CD4-positive, alpha-beta T cell (primary cell): Measurements from ENCODE around the gene GPR155. TPM values are rescaled to one million over a fixed set of nuclear protein-coding genes. Genes with fewer than 3 reads are reported as not detected.
"Not testable (repeated sequence)": the region's sequence is repeated elsewhere in the genome, so short reads cannot be mapped to it uniquely, and the experiment has no call there.

ENCODE experiments used
- ATAC-seq: fragments of 200-7000 bp; cut with Tn5 transposase; one replicate; pipeline ENCODE4 v1.10.0; 2022; ENCODE audit warnings: mild to moderate bottlenecking; ENCODE audit not compliant: poor library complexity
- CTCF ChIA-PET: fragments of 350-600 bp; sonication (Branson Sonifier 250); formaldehyde crosslinking; loops from one replicate; lab custom pipeline; 2021; ENCODE audit warnings: antibody characterized with exemption, inconsistent platforms; lab: Charles Lee
- POLR2A ChIA-PET: fragments of 350-600 bp; sonication (Branson Sonifier 250); formaldehyde crosslinking; loops from one replicate; lab custom pipeline; 2021; ENCODE audit warnings: antibody characterized with exemption, inconsistent platforms; lab: Charles Lee
- DNase-seq, 14 experiments: peaks; one replicate each; pipeline ENCODE4 v3.0.0-alpha.2; 2013 to 2020; ENCODE audit warnings: mixed read lengths in 2 of 14
- H3K27ac ChIP-seq, 2 donors: one replicate each; pipeline versions ENCODE4 v1.5.1 to v1.7.0; 2013; ENCODE audit warnings: low read length in 2 of 2, low read depth in 1 of 2, mild to moderate bottlenecking in 1 of 2
- H3K27me3 ChIP-seq, 2 experiments: 1 replicate in 1 of 2; 2 replicates in 1 of 2; pipeline versions ENCODE4 v1.6.1 to v1.7.0; 2013; ENCODE audit warnings: low read length in 2 of 2, control low read depth in 1 of 2, mild to moderate bottlenecking in 1 of 2, moderate library complexity in 1 of 2; ENCODE audit not compliant: insufficient read depth in 2 of 2, control insufficient read depth in 1 of 2
- H3K36me3 ChIP-seq: one replicate; pipeline ENCODE4 v1.6.1; 2013; ENCODE audit warnings: low read length, control low read depth; ENCODE audit not compliant: insufficient read depth
- H3K4me1 ChIP-seq: one replicate; pipeline ENCODE4 v1.6.1; 2013; ENCODE audit warnings: low read length, control low read depth; ENCODE audit not compliant: insufficient read depth
- H3K4me3 ChIP-seq: one replicate; pipeline ENCODE4 v1.5.1; 2013; ENCODE audit warnings: mild to moderate bottlenecking, low read length, moderate library complexity
- H3K9me3 ChIP-seq, 2 experiments: 1 replicate in 1 of 2; 2 replicates in 1 of 2; pipeline versions ENCODE4 v1.6.1 to v1.7.0; 2013; ENCODE audit warnings: low read length in 2 of 2, mild to moderate bottlenecking in 2 of 2, control low read depth in 1 of 2, moderate library complexity in 1 of 2; ENCODE audit not compliant: control insufficient read depth in 1 of 2, insufficient read depth in 1 of 2
- H3K27ac Mint-ChIP-seq: one replicate; pipeline ENCODE4 v1.8.0; 2020; ENCODE audit warnings: mixed read lengths
- H3K27me3 Mint-ChIP-seq: one replicate; pipeline ENCODE4 v1.8.0; 2021; ENCODE audit warnings: mixed read lengths
- H3K36me3 Mint-ChIP-seq: one replicate; pipeline ENCODE4 v1.8.0; 2021; ENCODE audit warnings: low read depth, mixed read lengths
- H3K4me1 Mint-ChIP-seq: one replicate; pipeline ENCODE4 v1.8.0; 2021; ENCODE audit warnings: low read depth, mixed read lengths
- H3K4me3 Mint-ChIP-seq: one replicate; pipeline ENCODE4 v1.8.0; 2020; ENCODE audit warnings: mild to moderate bottlenecking, mixed read lengths
- H3K9me3 Mint-ChIP-seq: one replicate; pipeline ENCODE4 v1.8.0; 2020; ENCODE audit warnings: mixed read lengths
- intact Hi-C, 2 experiments: fragments of 100-400 bp; cut with DNase I in 1 of 2; cut with micrococcal nuclease in 1 of 2; formaldehyde crosslinking; loops; one replicate each; pipeline versions ENCODE4 v1.15.1 to v1.9.0; 2023 to 2025; cut with DNase I, micrococcal nuclease
- total RNA-seq, 174 experiments: library from RNA in 2 of 174; stranded (reverse) in 2 of 174; gene quantifications; one replicate each; pipeline ENCODE4 v1.2.3 and lab custom pipeline; 2021 to 2026
- TF ChIP-seq, protein P1 (sequence below): fragments of 200-600 bp; IDR thresholded peaks from one replicate; pipeline ENCODE4 v1.8.0; 2022; ENCODE audit warnings: antibody characterized with exemption, mild to moderate bottlenecking

Gene GPR155
- total RNA-seq, 2 experiments from 2014 or later = 8.3 to 9.0 TPM

DNA sequence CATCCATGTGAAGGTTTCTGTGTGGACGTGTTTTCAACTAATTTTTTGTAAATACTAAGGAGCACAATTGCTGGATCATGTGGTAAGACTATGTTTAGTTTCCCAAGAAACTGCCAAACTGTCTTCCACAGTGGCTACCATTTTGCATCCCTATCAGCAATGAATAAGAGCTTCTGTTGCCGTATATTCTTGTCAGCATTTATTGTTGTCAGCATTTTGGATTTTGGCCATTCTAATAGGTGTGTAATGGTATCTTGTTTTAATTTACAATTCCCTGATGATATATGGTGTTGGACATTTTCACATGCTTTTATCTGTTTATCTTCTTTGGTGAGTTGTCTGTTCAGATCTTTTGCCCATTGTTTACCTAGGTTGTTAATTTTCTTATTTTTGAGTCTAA lies 56.8 kb downstream of the GPR155 start:
- DNase-seq (no peak), ATAC-seq (no peak)
- Histone ChIP-seq H3K27me3 (no peaks in the 10 kb centered on the region), H3K4me3 (no peak overlapping the region), H3K4me1 (no peaks in the 10 kb centered on the region), H3K27ac (no peak overlapping the region), H3K36me3 (peaks cover 7% of the 10 kb centered on the region), H3K9me3 (peaks cover 0 to 7% of the 10 kb centered on the region in 2 experiments)
- ChIA-PET CTCF (no interaction called here), POLR2A (interaction anchor here (1.0 kb wide), 1 partner anchor 35 kb away, joined by 3 read pairs; the partner anchor contains the start of gene SCRN3)
- TF ChIP-seq, protein P1, sequence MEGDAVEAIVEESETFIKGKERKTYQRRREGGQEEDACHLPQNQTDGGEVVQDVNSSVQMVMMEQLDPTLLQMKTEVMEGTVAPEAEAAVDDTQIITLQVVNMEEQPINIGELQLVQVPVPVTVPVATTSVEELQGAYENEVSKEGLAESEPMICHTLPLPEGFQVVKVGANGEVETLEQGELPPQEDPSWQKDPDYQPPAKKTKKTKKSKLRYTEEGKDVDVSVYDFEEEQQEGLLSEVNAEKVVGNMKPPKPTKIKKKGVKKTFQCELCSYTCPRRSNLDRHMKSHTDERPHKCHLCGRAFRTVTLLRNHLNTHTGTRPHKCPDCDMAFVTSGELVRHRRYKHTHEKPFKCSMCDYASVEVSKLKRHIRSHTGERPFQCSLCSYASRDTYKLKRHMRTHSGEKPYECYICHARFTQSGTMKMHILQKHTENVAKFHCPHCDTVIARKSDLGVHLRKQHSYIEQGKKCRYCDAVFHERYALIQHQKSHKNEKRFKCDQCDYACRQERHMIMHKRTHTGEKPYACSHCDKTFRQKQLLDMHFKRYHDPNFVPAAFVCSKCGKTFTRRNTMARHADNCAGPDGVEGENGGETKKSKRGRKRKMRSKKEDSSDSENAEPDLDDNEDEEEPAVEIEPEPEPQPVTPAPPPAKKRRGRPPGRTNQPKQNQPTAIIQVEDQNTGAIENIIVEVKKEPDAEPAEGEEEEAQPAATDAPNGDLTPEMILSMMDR = no peak
- intact Hi-C loops = no loop called here
- no peaks in the 10 kb centered on the region for H3K4me1 Mint-ChIP-seq
- no peak overlapping the region for H3K4me3 Mint-ChIP-seq
- H3K9me3 Mint-ChIP-seq = no peaks in the 10 kb centered on the region
- H3K27ac Mint-ChIP-seq = no peak overlapping the region
- peaks cover 57% of the 10 kb centered on the region for H3K36me3 Mint-ChIP-seq
- H3K27me3 Mint-ChIP-seq = no peaks in the 10 kb centered on the region

DNA sequence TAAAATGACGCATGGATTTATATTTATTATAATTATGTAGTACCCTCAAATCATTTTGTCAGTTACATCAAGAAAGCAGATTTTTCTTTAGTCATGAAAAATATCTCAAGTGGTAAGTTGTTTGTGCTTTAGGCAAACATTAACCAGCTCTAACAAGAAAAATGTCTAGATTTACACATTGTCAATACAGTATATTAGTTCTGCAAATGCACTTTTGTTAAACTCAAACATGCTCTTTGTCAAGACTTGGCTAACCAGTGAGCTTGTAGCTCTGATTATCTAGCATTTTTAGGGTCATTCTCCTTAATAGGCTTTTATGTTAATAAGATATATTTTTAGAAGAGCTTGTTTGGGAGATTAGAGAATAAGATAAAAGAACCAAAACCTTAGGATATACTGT lies 58.6 kb downstream of the GPR155 start:
- H3K27me3 ChIP-seq = no peaks in the 10 kb centered on the region
- no peaks in the 10 kb centered on the region for H3K4me1 Mint-ChIP-seq
- no peak overlapping the region for H3K27ac Mint-ChIP-seq
- H3K9me3 Mint-ChIP-seq = no peaks in the 10 kb centered on the region
- intact Hi-C loops = no loop called here
- DNase-seq (no peak), ATAC-seq (no peak)
- ChIA-PET CTCF (interaction anchor here (0.9 kb wide), 1 partner anchor 26 kb away, joined by 3 read pairs; no protein-coding TSS in a partner anchor), POLR2A (no interaction called here)
- TF ChIP-seq, protein P1 = no peak
- no peak overlapping the region for H3K27ac ChIP-seq
- H3K9me3 ChIP-seq = peaks cover 0 to 7% of the 10 kb centered on the region in 2 experiments
- no peaks in the 10 kb centered on the region for H3K4me1 ChIP-seq
- no peak overlapping the region for H3K4me3 ChIP-seq
- H3K36me3 Mint-ChIP-seq = peaks cover 57% of the 10 kb centered on the region
- no peaks in the 10 kb centered on the region for H3K27me3 Mint-ChIP-seq
- peaks cover 8% of the 10 kb centered on the region for H3K36me3 ChIP-seq
- no peak overlapping the region for H3K4me3 Mint-ChIP-seq

DNA sequence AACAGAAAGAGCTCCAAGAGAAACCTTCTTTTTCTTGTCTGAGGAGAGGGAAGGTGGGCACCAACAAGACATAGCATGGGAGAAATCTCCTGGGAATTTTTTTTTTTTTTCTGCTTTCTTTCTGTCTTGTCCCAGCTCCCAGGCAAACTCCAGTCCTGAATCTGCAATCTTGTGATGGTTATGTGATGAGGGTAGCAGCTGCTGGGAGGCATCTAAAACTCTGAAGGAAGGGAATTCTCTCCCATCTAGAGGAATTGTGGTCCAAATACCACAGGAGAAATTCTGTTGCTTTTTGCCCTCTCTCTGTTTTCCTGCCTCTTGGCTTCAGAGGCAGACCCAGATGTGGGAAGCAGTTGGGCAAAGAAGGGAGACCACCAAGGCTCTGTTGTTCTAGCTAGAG lies 74.6 kb downstream of the GPR155 start:
- Histone ChIP-seq H3K9me3 (no peaks in the 10 kb centered on the region), H3K36me3 (peaks cover 9% of the 10 kb centered on the region), H3K4me3 (no peak overlapping the region), H3K4me1 (no peaks in the 10 kb centered on the region), H3K27ac (no peak overlapping the region), H3K27me3 (no peaks in the 10 kb centered on the region)
- Mint-ChIP-seq H3K36me3 (peaks cover 37% of the 10 kb centered on the region), H3K4me1 (no peaks in the 10 kb centered on the region), H3K4me3 (no peak overlapping the region), H3K27me3 (no peaks in the 10 kb centered on the region), H3K9me3 (no peaks in the 10 kb centered on the region), H3K27ac (no peak overlapping the region)
- ChIA-PET POLR2A (interaction anchor here (0.7 kb wide), 1 partner anchor 16 kb away, joined by 3 read pairs; no protein-coding TSS in a partner anchor), CTCF (interaction anchor here (0.7 kb wide), 1 partner anchor 17 kb away, joined by 3 read pairs; the partner anchor contains the start of gene SCRN3)
- intact Hi-C loops = no loop called here
- DNase-seq (no peak), ATAC-seq (no peak)
- TF ChIP-seq, protein P1 = no peak

DNA sequence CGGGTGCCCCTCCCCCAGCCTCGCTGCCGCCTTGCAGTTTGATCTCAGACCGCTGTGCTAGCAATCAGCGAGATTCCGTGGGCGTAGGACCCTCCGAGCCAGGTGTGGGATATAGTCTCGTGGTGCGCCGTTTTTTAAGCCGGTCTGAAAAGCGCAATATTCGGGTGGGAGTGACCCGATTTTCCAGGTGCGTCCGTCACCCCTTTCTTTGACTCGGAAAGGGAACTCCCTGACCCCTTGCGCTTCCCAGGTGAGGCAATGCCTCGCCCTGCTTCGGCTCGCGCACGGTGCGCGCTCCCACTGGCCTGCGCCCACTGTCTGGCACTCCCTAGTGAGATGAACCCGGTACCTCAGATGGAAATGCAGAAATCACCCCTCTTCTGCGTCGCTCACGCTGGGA lies 76.8 kb downstream of the GPR155 start:
- H3K27me3 Mint-ChIP-seq, DNase-seq, H3K27ac ChIP-seq, H3K36me3 ChIP-seq, ATAC-seq, POLR2A ChIA-PET, H3K4me3 Mint-ChIP-seq, intact Hi-C loops, H3K4me3 ChIP-seq, H3K4me1 ChIP-seq, CTCF ChIA-PET, H3K27me3 ChIP-seq, H3K9me3 ChIP-seq, H3K27ac Mint-ChIP-seq, H3K4me1 Mint-ChIP-seq, H3K9me3 Mint-ChIP-seq: not testable (repeated sequence)
- peaks cover 26% of the 10 kb centered on the region for H3K36me3 Mint-ChIP-seq
